Pancreas (tissue), 10 donors: Measurements from ENCODE around the gene MICAL3. TPM values are rescaled to one million over a fixed set of nuclear protein-coding genes. Genes with fewer than 3 reads are reported as not detected.

Source experiments
- ATAC-seq, 4 donors: fragments of 200-7000 bp; cut with Tn5 transposase; one replicate each; pipeline versions ENCODE4 v1.8.0 to v1.9.1; 2020; ENCODE audit warnings: mild to moderate bottlenecking in 4 of 4, moderate library complexity in 4 of 4
- DNase-seq, 6 donors: peaks; one replicate each; pipeline ENCODE4 v3.0.0-alpha.2; 2020
- FAIRE-seq: peaks from 2 replicates; lab custom pipeline; 2012; peaks lifted over from hg19 to GRCh38; lab: Jason Lieb, UNC
- H3K27ac ChIP-seq, 4 donors: fragments of 200-600 bp; sonication (generic); 1 replicate in 3 of 4; 2 replicates in 1 of 4; pipeline versions ENCODE4 v1.5.0 to v1.8.0; 2020
- H3K27me3 ChIP-seq, 4 donors: fragments of 200-600 bp; one replicate each; pipeline ENCODE4 v1.8.0; 2021
- H3K36me3 ChIP-seq, 3 donors: fragments of 200-600 bp; sonication (generic) in 1 of 3; one replicate each; pipeline versions ENCODE4 v1.5.0 to v1.8.0; 2020 to 2021
- H3K4me1 ChIP-seq, 3 donors: fragments of 200-600 bp; one replicate each; pipeline ENCODE4 v1.8.0; 2021
- H3K4me3 ChIP-seq, 4 donors: fragments of 200-600 bp; sonication (generic) in 2 of 4; one replicate each; pipeline versions ENCODE4 v1.5.0 to v1.8.0; 2020 to 2021
- H3K9me3 ChIP-seq, 4 donors: fragments of 200-600 bp; one replicate each; pipeline ENCODE4 v1.8.0; 2021
- WGBS, 2 donors: extraction: QIAGEN DNeasy Blood & Tissue Kit; methylation state at CpG; one replicate each; pipeline ENCODE4 v1.1.7; 2013; 5-methylcytosine and 5-hydroxymethylcytosine counted together
- intact Hi-C, 3 donors: fragments of 100-400 bp; cut with DNase I; formaldehyde crosslinking; loops; one replicate each; pipeline versions ENCODE4 v1.11.1 to v1.14.2; 2022
- polyA plus RNA-seq, 2 donors: library from polyadenylated mRNA; stranded (reverse); fragments of 200-250 nt; gene quantifications; one replicate each; pipeline ENCODE4 v1.2.3, GENCODE V29; 2013
- total RNA-seq, 6 donors: library from RNA; stranded (reverse); fragmentation: NEBNext Ultra II Directional in 4 of 6; extraction: Animal tissue kit (Norgen Biotek cat#: 25700) in 4 of 6; gene quantifications; one replicate each; pipeline versions ENCODE4 v1.2.1 to v1.2.4, GENCODE V29; 2021 to 2023
- TF ChIP-seq, protein P1 (sequence below), 4 donors: fragments of 200-600 bp; sonication (generic) in 3 of 4; IDR thresholded peaks; one replicate each; pipeline versions ENCODE4 v1.5.0 to v1.8.0; 2021; ENCODE audit warnings: antibody characterized with exemption in 4 of 4
- donor health status: healthy with polysubstance abuse.
- donor health status: DM: no; HTN: no; CAD: no; lungs with moderate emphysema.
- donor health status: DM: no; HTN: no; CAD: no.
- donor health status: control.
- donor health status: control.
- donor health status: Bipolar disorder and iron deficiency.
- donor health status: DM: yes; HTN: yes; CAD: no.
- donor health status: DM: no; HTN: no; CAD: no.
- donor health status: DM: no; HTN: no; CAD: no.
- donor health status: DM: yes; HTN: yes; CAD: no.

Gene MICAL3
- total and polyA plus RNA-seq, 8 donors: 5.9 to 56.8 (median 25.5) TPM

DNA sequence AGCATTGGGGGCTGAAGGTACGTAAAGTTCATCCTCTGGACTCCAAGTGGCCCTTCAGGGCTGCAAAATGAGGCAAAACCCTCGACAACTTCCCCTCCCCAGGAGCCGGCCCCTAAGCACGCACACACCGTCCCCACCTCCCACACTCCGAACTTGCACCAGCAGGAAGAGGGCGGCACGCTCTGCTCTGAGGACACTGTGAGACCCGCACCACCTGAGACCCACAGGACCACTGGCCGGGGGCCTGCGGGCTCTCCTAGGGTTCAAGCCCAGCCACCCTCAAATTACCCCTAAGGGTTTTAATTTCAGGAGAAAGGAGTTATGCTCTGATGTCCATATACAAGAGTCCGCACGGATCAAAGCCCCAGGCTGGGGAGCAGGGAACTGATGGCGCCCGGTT is 200.4 kb downstream of the MICAL3 start:
- no peaks in the 10 kb centered on the region for H3K9me3 ChIP-seq
- H3K27ac ChIP-seq: no peak overlapping the region
- H3K36me3 ChIP-seq: peaks cover 0 to 21% (median 0%) of the 10 kb centered on the region in 3 donors
- peak in 1 of 6 donors; percentile 55 for DNase-seq
- no peak for FAIRE-seq
- H3K4me3 ChIP-seq: no peak overlapping the region
- intact Hi-C loops: no loop called here
- TF ChIP-seq, protein P1, sequence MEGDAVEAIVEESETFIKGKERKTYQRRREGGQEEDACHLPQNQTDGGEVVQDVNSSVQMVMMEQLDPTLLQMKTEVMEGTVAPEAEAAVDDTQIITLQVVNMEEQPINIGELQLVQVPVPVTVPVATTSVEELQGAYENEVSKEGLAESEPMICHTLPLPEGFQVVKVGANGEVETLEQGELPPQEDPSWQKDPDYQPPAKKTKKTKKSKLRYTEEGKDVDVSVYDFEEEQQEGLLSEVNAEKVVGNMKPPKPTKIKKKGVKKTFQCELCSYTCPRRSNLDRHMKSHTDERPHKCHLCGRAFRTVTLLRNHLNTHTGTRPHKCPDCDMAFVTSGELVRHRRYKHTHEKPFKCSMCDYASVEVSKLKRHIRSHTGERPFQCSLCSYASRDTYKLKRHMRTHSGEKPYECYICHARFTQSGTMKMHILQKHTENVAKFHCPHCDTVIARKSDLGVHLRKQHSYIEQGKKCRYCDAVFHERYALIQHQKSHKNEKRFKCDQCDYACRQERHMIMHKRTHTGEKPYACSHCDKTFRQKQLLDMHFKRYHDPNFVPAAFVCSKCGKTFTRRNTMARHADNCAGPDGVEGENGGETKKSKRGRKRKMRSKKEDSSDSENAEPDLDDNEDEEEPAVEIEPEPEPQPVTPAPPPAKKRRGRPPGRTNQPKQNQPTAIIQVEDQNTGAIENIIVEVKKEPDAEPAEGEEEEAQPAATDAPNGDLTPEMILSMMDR (IDR thresholded peaks at IDR 0.05): no peak
- ATAC-seq: no peak
- H3K27me3 ChIP-seq: no peaks in the 10 kb centered on the region
- no peaks in the 10 kb centered on the region for H3K4me1 ChIP-seq
- 93 to 95% methylated on average over 15 of the region's 15 CpGs for WGBS, 2 donors

DNA sequence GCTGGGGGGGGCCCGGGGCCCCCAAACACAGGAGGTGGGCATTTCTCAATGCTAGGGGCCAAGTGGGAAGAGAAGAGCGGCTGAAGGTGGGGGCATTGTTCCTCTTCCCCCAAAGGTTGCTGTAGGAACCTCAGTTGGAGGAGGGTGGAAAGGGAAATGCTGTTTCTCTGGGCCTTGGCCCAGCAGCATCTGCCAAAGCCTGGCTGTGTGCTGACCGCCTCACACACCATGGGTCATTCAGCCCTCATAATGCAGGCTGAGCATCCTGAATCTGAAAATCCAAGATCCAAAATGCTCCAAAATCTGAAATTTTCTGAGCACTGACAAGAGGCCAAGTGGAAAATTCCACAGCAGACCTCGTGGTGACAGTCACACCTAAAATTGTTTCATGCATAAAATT is 201.1 kb downstream of the MICAL3 start:
- no peak for FAIRE-seq

DNA sequence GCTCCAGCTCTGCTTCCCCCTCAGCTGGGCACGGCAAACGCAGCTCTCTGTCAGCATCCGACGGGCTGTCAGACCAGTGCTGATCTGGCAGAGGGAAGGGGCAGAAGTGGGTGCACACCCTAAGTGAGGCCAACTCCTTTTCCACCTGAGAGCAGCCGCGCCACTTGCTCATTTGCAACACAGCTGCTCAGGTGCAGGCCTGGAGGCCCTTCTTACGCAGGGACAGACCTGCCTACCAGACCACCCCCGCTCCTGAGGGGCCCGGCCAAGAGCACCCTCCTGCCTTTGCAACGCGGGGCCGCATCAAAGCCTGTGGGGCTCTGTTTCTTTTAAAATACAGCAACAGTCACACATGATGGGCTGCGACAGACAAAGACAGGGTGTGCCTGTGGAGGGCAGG is 202.3 kb downstream of the MICAL3 start:
- Histone ChIP-seq H3K4me3 (no peak overlapping the region), H3K36me3 (peaks cover 0 to 22% (median 0%) of the 10 kb centered on the region in 3 donors), H3K4me1 (no peaks in the 10 kb centered on the region), H3K27me3 (no peaks in the 10 kb centered on the region), H3K27ac (no peak overlapping the region), H3K9me3 (no peaks in the 10 kb centered on the region)
- DNase-seq (peak in 1 of 6 donors; percentile 58), FAIRE-seq (no peak), ATAC-seq (no peak)
- TF ChIP-seq, protein P1 (IDR thresholded peaks at IDR 0.05): no peak
- intact Hi-C loops: no loop called here
- WGBS, 2 donors: 95 to 99% methylated on average over 13 of the region's 13 CpGs

More for the DNA sequence above, 201.1 kb downstream of the MICAL3 start:
- intact Hi-C loops: no loop called here
- 91 to 95% methylated on average over 4 of the region's 4 CpGs for WGBS, 2 donors
- ATAC-seq (no peak), DNase-seq (no peak)
- Histone ChIP-seq H3K27me3 (no peaks in the 10 kb centered on the region), H3K4me1 (no peaks in the 10 kb centered on the region), H3K36me3 (peaks cover 0 to 21% (median 0%) of the 10 kb centered on the region in 3 donors), H3K4me3 (no peak overlapping the region), H3K27ac (no peak overlapping the region), H3K9me3 (no peaks in the 10 kb centered on the region)
- TF ChIP-seq, protein P1 (IDR thresholded peaks at IDR 0.05): no peak

DNA sequence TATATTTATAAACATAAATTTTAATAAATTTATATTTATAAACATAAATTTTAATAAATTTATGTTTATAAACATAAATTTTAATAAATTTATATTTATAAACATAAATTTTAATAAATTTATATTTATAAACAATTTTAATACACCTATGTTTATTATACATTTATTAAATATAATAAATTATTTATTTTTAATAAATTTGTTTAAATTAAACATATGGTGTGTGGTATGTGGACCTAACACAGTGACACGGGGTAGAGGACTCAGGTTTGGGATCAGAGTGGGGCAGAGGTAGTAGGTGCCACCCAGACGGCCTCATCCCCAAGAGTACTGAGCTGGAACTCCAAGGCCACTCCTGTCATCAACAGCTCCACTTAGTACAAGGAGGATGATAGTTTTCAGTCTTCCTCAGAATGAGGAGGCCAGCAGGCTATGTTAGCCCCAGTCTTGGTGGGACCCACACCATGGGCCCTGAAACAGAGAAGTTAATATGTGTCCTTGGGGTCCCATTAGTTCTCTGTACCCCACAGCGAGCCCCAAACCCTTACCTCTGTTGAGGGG is 203.4 kb downstream of the MICAL3 start:
- Histone ChIP-seq H3K27ac (no peak overlapping the region), H3K27me3 (no peaks in the 10 kb centered on the region), H3K36me3 (peaks cover 0 to 26% (median 8%) of the 10 kb centered on the region in 3 donors), H3K9me3 (no peaks in the 10 kb centered on the region), H3K4me1 (no peaks in the 10 kb centered on the region), H3K4me3 (no peak overlapping the region)
- 92% methylated on average over 3 of the region's 3 CpGs for WGBS, 2 donors
- intact Hi-C loops: no loop called here
- DNase-seq: no peak
- ATAC-seq: no peak
- TF ChIP-seq, protein P1 (IDR thresholded peaks at IDR 0.05): no peak
- FAIRE-seq: peak; percentile 99

DNA sequence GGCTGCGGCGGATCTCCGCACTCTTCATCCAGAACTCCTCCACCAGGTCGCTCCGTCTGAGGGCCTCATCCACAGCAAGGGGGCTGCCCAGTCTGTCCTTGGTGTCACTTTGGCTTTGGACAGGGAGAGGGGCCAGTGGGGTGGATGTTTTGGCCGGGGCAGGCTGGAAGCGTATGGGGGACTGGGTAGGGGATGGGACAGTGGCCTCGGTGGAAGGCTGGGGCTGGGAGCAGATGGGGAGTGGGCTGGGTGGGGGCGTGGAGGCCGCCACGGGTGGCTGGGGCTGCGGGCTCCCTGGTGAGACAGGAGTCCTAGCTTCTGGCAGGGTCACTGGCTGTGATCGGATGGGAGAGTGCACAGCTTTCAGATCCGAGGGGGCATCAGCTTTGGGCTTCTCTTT is 205.7 kb downstream of the MICAL3 start:
- Histone ChIP-seq H3K4me1 (no peaks in the 10 kb centered on the region), H3K27me3 (no peaks in the 10 kb centered on the region), H3K36me3 (peaks cover 0 to 35% (median 8%) of the 10 kb centered on the region in 3 donors), H3K4me3 (no peak overlapping the region), H3K9me3 (no peaks in the 10 kb centered on the region), H3K27ac (no peak overlapping the region)
- intact Hi-C loops: no loop called here
- peak in 1 of 6 donors; percentile 64 for DNase-seq
- no peak for ATAC-seq
- 92 to 93% methylated on average over 14 of the region's 14 CpGs for WGBS, 2 donors
- no peak for FAIRE-seq
- TF ChIP-seq, protein P1 (IDR thresholded peaks at IDR 0.05): no peak
